Measurements from ENCODE around the gene MIPOL1.

The MIPOL1 gene

GRCh38 chr14:37585101-37585511 is 387.4 kb downstream of the MIPOL1 start:
- in situ Hi-C loops (cut with HindIII; ENCODE audit: low pct_ligation_motif_present, low sequenced_read_pairs) = no loop called here
- H3K27me3 ChIP-seq (replicated peaks) = peaks cover 63% of the 10 kb centered on the region

GRCh38 chr14:37585971-37586796 is 388.4 kb downstream of the MIPOL1 start:
- no peak for DNase-seq
- H3K4me3 ChIP-seq (ENCODE audit: low read depth, low read length) = no peak overlapping the region
- in situ Hi-C loops (cut with HindIII; ENCODE audit: low pct_ligation_motif_present, low sequenced_read_pairs) = no loop called here
- no peak overlapping the region for H3K27ac ChIP-seq
- H3K36me3 ChIP-seq (replicated peaks) = no peaks in the 10 kb centered on the region
- H3K27me3 ChIP-seq (replicated peaks) = peaks cover 74% of the 10 kb centered on the region
- TF ChIP-seq CTCF (IDR thresholded peaks at IDR 0.05; ENCODE audit: low read depth, low read length, missing control alignments) = no peak

More at GRCh38 chr14:37585101-37585511, 387.4 kb downstream of the MIPOL1 start:
- H3K4me3 ChIP-seq (ENCODE audit: low read depth, low read length) = no peak overlapping the region
- no peak overlapping the region for H3K27ac ChIP-seq
- DNase-seq = no peak
- H3K36me3 ChIP-seq (replicated peaks) = no peaks in the 10 kb centered on the region
- no peak for TF ChIP-seq CTCF (IDR thresholded peaks at IDR 0.05; ENCODE audit: low read depth, low read length, missing control alignments)

GRCh38 chr14:37586797-37587130 is 389.0 kb downstream of the MIPOL1 start:
- in situ Hi-C loops (cut with HindIII; ENCODE audit: low pct_ligation_motif_present, low sequenced_read_pairs) = no loop called here
- Histone ChIP-seq H3K4me3 (ENCODE audit: low read depth, low read length) (no peak overlapping the region), H3K27ac (no peak overlapping the region), H3K36me3 (replicated peaks) (no peaks in the 10 kb centered on the region), H3K27me3 (replicated peaks) (peaks cover 80% of the 10 kb centered on the region)
- DNase-seq = no peak
- TF ChIP-seq CTCF (IDR thresholded peaks at IDR 0.05; ENCODE audit: low read depth, low read length, missing control alignments) = no peak

- H3K36me3 ChIP-seq (replicated peaks) = no peaks in the 10 kb centered on the region
- peaks cover 85% of the 10 kb centered on the region for H3K27me3 ChIP-seq (replicated peaks)
- no peak overlapping the region for H3K27ac ChIP-seq
- no peak overlapping the region for H3K4me3 ChIP-seq (ENCODE audit: low read depth, low read length)
- in situ Hi-C loops (cut with HindIII; ENCODE audit: low pct_ligation_motif_present, low sequenced_read_pairs) = no loop called here
- DNase-seq = no peak
- TF ChIP-seq CTCF (IDR thresholded peaks at IDR 0.05; ENCODE audit: low read depth, low read length, missing control alignments) = no peak
Measured at GRCh38 chr14:37587131-37587803, 389.5 kb downstream of the MIPOL1 start.

GRCh38 chr14:37587881-37588666 is 390.3 kb downstream of the MIPOL1 start:
- H3K27ac ChIP-seq = no peak overlapping the region

More at GRCh38 chr14:37587881-37588666, 390.3 kb downstream of the MIPOL1 start:
- H3K36me3 ChIP-seq (replicated peaks) = no peaks in the 10 kb centered on the region
- TF ChIP-seq CTCF (IDR thresholded peaks at IDR 0.05; ENCODE audit: low read depth, low read length, missing control alignments) = no peak
- in situ Hi-C loops (cut with HindIII; ENCODE audit: low pct_ligation_motif_present, low sequenced_read_pairs) = no loop called here
- no peak for DNase-seq
- H3K4me3 ChIP-seq (ENCODE audit: low read depth, low read length) = no peak overlapping the region
- H3K27me3 ChIP-seq (replicated peaks) = peaks cover 91% of the 10 kb centered on the region
